Mesodermal cell (in vitro differentiated cells): ENCODE data around the gene ACER2.
"Not testable (repeated sequence)": the region's sequence is repeated elsewhere in the genome, so short reads cannot be mapped to it uniquely, and the experiment has no call there.

Experiments used
- H3K27ac ChIP-seq: 2 replicates; pipeline ENCODE4 v1.7.0; 2013; ENCODE audit warnings: mild to moderate bottlenecking, low read depth, low read length, moderate library complexity; ENCODE audit not compliant: severe bottlenecking
- H3K36me3 ChIP-seq: 2 replicates; pipeline ENCODE4 v1.7.1; 2013; ENCODE audit warnings: mild to moderate bottlenecking, low read length, moderate library complexity; ENCODE audit not compliant: control insufficient read depth, insufficient read depth
- H3K4me1 ChIP-seq: one replicate; pipeline ENCODE4 v1.7.1; 2013; ENCODE audit warnings: mild to moderate bottlenecking, low read length; ENCODE audit not compliant: insufficient read depth, control insufficient read depth, poor library complexity, severe bottlenecking
- H3K4me3 ChIP-seq: 2 replicates; pipeline ENCODE4 v1.7.0; 2013; ENCODE audit warnings: low read length, control low read depth, mild to moderate bottlenecking; ENCODE audit not compliant: insufficient read depth, poor library complexity, severe bottlenecking; ENCODE audit errors: extremely low read depth
- H3K9me3 ChIP-seq: 2 replicates; pipeline ENCODE4 v1.7.1; 2013; ENCODE audit warnings: mild to moderate bottlenecking, low read length, moderate library complexity; ENCODE audit not compliant: control insufficient read depth
- WGBS, 2 experiments: methylation state at CpG; one replicate each; pipeline ENCODE4 v1.1.5; 2013; ENCODE audit warnings: missing lambda C conversion rate in 2 of 2; ENCODE audit not compliant: insufficient coverage in 2 of 2; 5-methylcytosine and 5-hydroxymethylcytosine counted together

The ACER2 gene

DNA sequence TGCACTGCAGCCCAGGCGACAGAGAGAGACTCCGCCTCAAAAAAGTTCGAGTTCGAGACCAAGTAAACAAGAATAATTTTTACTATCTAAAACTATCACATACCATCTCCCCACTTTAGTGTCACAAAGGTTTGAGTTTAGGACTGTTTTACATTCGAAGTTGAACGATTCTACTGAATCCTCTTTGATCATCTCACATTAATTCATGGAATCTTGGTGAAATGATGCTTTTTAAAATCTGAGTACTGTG is 28.1 kb upstream of the ACER2 start:
- Histone ChIP-seq H3K4me1 (peaks cover 10% of the 10 kb centered on the region), H3K36me3 (peaks cover 37% of the 10 kb centered on the region), H3K9me3 (no peaks in the 10 kb centered on the region), H3K4me3 (peak overlapping the region; percentile 82), H3K27ac (peak overlapping the region; percentile 91)
- WGBS, 2 experiments = 11 to 21% methylated on average over 3 to 4 of the region's 6 CpGs

DNA sequence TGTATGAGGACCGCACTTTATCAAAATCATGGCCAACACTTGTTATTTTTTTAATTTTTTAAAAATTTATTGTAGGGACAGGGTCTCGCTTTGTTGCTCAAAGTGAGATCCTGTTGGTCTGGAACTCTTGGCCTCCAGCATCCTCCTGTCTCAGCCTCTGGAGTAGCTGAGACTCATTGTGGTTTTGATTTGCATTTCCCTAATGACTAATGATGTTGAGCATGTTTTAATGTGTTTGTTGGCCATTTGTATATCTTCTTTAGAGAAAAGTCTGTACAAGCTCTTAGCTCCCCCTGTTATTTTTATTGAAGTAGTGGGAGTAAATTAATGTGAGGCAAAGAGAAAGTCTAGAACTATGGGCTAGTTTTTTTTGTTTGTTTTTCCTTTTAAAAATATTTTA is 27.2 kb upstream of the ACER2 start:
- H3K4me1 ChIP-seq = peaks cover 3% of the 10 kb centered on the region

DNA sequence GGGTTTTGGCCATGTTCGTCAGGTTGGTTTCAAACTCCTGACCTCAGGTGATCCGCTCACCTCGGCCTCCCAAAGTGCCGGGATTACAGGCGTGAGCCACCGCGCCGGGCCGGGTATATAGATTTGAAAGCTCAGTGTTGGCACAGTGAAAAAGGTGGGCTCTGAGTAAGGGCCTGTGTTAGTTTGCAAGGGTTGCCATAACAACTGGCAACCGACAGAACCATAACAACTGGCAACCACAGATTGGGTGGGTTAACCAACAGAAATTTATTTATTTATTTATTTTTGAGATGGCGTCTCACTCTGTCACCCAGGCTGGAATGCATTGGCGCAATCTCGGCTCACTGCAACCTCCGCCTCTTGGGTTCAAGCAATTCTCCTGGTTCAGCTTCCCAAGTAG is 23.6 kb upstream of the ACER2 start:
- H3K9me3 ChIP-seq, H3K4me1 ChIP-seq: not testable (repeated sequence)
- WGBS, 2 experiments = 83 to 92% methylated on average over 6 to 10 of the region's 14 CpGs

More for the DNA sequence above, 27.2 kb upstream of the ACER2 start:
- WGBS, 2 experiments = 60 to 91% methylated on average over 1 of the region's 2 CpGs
- no peak overlapping the region for H3K27ac ChIP-seq
- H3K4me3 ChIP-seq = no peak overlapping the region
- H3K9me3 ChIP-seq = no peaks in the 10 kb centered on the region
- H3K36me3 ChIP-seq = peaks cover 28% of the 10 kb centered on the region

DNA sequence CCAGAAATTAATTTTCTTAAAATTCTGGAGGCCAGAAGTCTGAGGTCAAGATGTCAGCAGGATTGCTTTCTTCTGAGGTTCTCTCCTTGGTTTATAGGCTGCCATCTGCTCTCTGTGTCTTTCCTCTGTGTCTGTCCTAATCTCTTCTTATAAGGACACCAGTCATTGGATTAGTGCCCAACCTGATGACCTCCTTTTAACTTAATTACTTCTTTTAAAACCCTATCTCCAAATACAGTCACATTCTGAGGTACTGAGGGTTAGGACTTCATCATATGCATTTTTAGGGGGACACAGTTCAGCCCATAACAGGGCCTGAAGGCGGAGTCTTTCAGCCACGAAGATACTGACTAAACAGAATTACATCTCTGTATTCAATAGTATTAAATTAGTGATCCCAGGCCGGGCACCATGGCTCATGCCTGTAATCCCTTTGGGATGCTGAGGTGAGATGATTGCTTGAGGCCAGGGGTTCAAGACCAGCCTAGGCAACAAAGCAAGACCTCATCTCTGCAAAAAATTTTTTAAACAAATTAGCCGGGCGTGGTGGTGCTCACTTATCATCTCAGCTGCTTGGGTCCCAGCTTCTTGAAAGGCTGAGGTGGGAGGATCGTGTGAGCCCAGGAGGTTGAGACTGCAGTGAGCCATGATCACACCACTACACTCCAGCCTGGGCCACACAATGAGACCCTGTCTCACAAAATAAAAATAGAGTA is 22.9 kb upstream of the ACER2 start:
- Histone ChIP-seq H3K9me3 (no peaks in the 10 kb centered on the region), H3K4me3 (no peak overlapping the region), H3K36me3 (no peaks in the 10 kb centered on the region), H3K4me1 (peaks cover under 1% of the 10 kb centered on the region), H3K27ac (no peak overlapping the region)
- 92% methylated on average over 3 of the region's 6 CpGs; no CpG with 5 or more reads in 1 of the 2 experiments for WGBS, 2 experiments

More for the DNA sequence above, 23.6 kb upstream of the ACER2 start:
- not testable (repeated sequence) for H3K4me3 ChIP-seq, H3K36me3 ChIP-seq, H3K27ac ChIP-seq

DNA sequence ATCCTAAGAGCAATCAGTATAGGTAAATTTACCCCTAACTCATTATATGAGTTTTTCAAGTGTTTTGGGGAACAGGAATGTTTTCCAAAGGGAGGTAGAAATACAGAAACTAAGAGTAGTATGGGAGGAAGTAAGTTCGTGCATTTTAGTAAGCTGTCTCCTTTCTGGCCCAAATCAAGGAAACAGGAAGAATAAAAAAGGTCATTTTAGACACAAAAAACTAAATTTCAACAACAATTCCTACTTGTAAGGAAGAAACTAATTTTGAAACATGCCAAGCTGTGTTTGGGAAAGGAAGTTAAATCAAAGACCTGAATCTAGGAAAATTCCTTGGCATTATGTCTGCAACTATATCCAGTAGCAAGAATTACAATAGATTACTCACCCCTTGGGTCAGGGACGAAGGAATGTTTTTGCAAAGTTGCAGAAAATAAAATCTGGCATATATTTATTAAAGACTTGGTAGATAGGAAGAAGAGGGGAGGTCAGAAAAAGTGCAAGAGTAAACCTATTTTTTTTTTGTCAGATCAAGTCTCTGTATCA is 22.2 kb upstream of the ACER2 start:
- H3K36me3 ChIP-seq = no peaks in the 10 kb centered on the region
- no peak overlapping the region for H3K27ac ChIP-seq
- no peaks in the 10 kb centered on the region for H3K4me1 ChIP-seq
- H3K9me3 ChIP-seq = no peaks in the 10 kb centered on the region
- no CpG with 5 or more reads among the region's 2 CpGs for WGBS, 2 experiments
- H3K4me3 ChIP-seq = no peak overlapping the region

DNA sequence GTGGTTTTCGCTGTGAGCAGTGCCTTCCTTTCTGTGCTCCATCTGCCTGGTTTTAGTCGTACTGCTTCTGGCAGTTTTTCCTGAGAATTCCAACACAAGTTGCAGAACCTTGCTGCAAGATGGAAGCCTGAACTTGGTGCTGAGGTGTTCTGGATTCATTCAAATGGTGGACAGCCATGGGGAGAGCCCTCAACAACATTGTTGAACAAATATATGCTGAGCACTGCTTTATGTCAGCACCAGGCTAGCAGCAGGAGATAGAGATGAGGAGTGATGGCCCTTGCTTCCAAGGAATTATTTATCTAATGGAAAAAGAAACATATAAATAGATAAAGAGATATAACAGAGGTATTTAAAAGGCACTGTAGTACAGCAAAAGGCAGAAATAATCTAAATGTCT is 21.5 kb upstream of the ACER2 start:
- H3K27ac ChIP-seq = no peak overlapping the region
- no peaks in the 10 kb centered on the region for H3K9me3 ChIP-seq
- no peaks in the 10 kb centered on the region for H3K4me1 ChIP-seq
- no peaks in the 10 kb centered on the region for H3K36me3 ChIP-seq
- H3K4me3 ChIP-seq = no peak overlapping the region
- 90 to 100% methylated on average over 1 to 2 of the region's 2 CpGs for WGBS, 2 experiments

DNA sequence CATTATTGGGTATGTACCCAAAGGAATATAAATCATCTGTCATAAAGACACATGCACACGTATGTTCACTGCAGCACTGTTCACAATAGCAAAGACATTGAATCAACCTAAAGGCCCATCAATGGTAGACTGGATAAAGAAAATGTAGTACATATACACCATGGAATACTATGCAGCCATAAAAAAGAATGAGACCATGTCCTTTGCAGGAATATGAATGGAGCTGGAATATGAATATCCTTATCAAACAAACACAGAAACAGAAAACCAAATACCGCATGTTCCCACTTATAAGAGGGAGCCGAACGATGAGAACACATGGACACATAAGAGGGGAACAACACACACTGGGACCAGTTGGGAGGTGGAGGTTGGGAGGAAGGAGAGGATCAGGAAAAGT is 19.3 kb upstream of the ACER2 start:
- H3K4me1 ChIP-seq, H3K9me3 ChIP-seq, H3K36me3 ChIP-seq, H3K27ac ChIP-seq, H3K4me3 ChIP-seq: not testable (repeated sequence)
- WGBS, 2 experiments = 77% methylated on average over 3 of the region's 4 CpGs; no CpG with 5 or more reads in 1 of the 2 experiments

DNA sequence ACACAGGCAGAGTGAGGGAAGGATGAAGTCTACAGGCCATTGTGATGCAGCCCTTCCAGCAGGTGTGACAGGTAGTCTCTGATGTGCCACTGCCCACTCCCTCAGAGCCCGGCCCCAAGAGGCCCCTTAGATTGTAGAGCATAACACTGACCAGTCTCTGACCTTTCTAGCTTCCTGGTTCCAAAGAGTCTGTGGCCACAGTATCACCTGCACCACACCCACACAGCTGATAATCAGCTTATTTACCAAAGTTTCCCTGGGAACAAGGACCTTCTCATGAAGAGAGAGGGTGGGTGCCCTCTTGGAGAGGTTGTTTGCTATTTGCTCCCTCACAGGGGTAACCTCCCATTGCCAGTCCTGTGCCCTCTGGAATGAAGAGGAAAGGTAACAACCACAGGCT is 11.0 kb upstream of the ACER2 start:
- Histone ChIP-seq H3K4me3 (no peak overlapping the region), H3K36me3 (no peaks in the 10 kb centered on the region), H3K4me1 (no peaks in the 10 kb centered on the region), H3K27ac (no peak overlapping the region), H3K9me3 (peaks cover 9% of the 10 kb centered on the region)
- 64% methylated on average over 1 of the region's 1 CpG; no CpG with 5 or more reads in 1 of the 2 experiments for WGBS, 2 experiments

DNA sequence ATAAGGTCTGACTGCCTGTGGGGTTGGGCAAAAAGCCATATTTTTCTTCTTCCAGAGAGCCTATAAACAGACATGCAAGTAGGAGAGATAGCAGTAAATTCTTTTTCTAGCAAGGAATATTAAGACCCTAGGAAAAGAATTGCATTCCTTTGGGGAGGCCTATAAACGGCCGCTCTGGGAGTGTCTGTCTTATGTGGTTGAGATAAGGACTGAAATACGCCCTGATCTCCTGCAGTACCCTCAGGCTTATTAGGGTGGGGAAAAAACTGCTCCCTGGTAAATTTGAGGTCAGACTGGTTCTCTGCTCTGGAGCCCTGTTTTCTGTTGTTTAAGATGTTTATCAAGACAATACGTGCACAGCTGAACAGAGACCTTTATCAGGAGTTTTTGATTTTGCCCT is 5.6 kb upstream of the ACER2 start:
- 100% methylated on average over 4 of the region's 4 CpGs for WGBS, 2 experiments
- not testable (repeated sequence) for H3K9me3 ChIP-seq, H3K27ac ChIP-seq, H3K4me1 ChIP-seq, H3K4me3 ChIP-seq, H3K36me3 ChIP-seq

DNA sequence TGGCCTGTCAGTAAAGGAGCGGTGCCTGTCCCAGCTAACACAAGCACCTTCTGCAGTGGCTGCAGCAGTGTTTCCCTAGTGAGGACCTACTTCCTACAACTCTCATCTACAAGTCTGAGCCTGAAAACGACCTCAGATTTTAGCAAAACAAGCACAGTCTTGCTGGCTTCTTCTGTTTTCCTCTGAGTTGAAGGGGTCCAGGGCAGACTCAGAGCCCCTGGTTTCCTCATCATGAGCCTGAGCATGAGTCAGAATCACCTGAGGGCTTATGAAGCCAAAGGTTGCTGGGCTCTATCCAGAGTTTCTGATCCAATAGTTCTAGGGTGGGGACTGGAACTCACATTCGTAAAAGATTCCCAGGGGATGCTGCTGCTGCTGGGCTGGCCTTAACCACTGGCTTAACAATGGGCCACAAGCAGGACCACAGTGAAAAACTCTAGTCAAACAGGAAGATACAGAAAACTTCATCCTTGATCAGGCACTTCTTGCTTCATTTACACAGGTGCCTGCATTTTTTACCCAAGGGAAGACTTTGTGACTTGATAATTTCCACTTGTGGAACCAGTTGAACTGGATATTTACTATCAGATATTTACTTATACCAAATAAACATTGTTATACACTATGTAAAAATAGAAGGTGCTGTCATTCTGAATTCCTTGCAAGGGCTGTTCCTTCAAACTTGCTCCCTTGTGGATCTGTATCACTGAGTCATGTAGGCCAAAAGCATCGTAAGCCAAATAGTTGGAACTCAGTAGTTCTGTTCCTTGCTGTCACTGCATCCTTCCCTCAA is 4.3 kb upstream of the ACER2 start:
- Histone ChIP-seq H3K4me1 (no peaks in the 10 kb centered on the region), H3K36me3 (no peaks in the 10 kb centered on the region), H3K4me3 (no peak overlapping the region), H3K9me3 (peaks cover 9% of the 10 kb centered on the region), H3K27ac (no peak overlapping the region)
- 77 to 86% methylated on average over 4 of the region's 4 CpGs for WGBS, 2 experiments

DNA sequence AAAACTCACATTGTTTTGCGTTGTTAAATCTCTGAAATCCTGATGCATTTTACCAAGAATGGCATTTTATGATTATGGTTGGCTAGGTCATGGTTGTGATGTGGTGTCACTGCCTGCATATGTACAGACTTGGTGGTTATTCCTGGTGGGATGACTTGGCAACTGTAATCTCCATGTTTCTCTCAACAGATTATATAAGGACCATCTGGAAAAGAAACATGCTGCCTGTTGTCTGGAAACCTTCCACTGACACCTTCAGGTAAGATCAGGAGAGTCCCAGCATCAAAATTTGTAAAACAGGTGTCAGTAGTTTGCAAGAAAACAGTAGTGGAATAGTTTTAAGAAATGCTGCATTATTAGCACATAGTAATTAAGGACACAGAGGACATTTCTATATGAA is 3.0 kb upstream of the ACER2 start:
- Histone ChIP-seq H3K36me3 (no peaks in the 10 kb centered on the region), H3K27ac (no peak overlapping the region), H3K4me3 (no peak overlapping the region), H3K9me3 (peaks cover 9% of the 10 kb centered on the region), H3K4me1 (peaks cover 4% of the 10 kb centered on the region)
- 91% methylated on average over 1 of the region's 1 CpG; no CpG with 5 or more reads in 1 of the 2 experiments for WGBS, 2 experiments
